Heart left ventricle (tissue), 13 donors: ENCODE data around the gene CUX1.
"Not testable (repeated sequence)": the region's sequence is repeated elsewhere in the genome, so short reads cannot be mapped to it uniquely, and the experiment has no call there.

Source experiments
- POLR2A ChIP-seq, 2 donors: fragments of 450-650 bp; IDR thresholded peaks; one replicate each; pipeline ENCODE4 v1.6.1; 2017; ENCODE audit warnings: antibody characterized with exemption in 2 of 2, mild to moderate bottlenecking in 2 of 2, moderate library complexity in 2 of 2
- TF ChIP-seq, protein P1 (sequence below), 12 donors: fragments of 200-600 bp; sonication (generic) in 4 of 12; IDR thresholded peaks; one replicate each; pipeline versions ENCODE4 v1.5.0 to v1.8.0; 2018 to 2022; ENCODE audit warnings: antibody characterized with exemption in 12 of 12, mild to moderate bottlenecking in 5 of 12
- donor health status: ischemic (EF 13 %, LVEDD 7.1; RV severe dilation, severe dysfunction).
- donor health status: DM: no; HTN: yes; CAD: no.
- donor health status: DM: no; HTN: no; CAD: no.
- donor health status: ischemic (EF 25% LVEDD 6.9; RV normal size, moderate dysfunction).
- donor health status: ischemic (EF 25% LVEDD 5.7; RV mildly dilated, moderate dysfunction).
- donor health status: ischemic (EF 35%, LVEDD 5.7; RV mildly dilated, moderate dysfunction).
- donor health status: nonischemic (EF 11% LVEDD 7.7; RV severe dilation, severe dysfunction).
- donor health status: DM: yes; HTN: yes; CAD: no.
- donor health status: PGD.
- donor health status: ischemic (EF 29% LVEDD 5.4; RV normal size, mild dysfunction).
- donor health status: nonischemic (EF 23%, LVEDD 6.1; RV moderate dilation, normal function).

DNA sequence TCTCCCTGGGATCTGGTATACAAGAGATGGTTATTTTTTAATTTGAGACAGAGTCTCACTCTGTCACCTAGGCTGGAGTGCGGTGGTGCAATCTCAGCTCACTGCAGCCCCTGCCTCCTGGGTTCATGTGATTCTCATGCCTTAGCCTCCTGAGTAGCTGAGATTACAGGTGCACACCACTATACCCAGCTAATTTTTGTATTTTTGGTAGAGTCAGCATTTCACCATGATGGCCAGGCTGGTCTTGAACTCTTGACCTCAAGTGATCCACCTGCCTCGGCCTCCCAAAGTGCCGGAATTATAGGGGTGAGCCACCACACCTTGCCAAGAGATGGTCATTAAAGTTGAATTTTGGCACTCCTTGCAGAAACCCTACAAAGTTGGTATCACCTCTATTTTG lies 71.1 kb downstream of the CUX1 start:
- TF ChIP-seq, protein P1, sequence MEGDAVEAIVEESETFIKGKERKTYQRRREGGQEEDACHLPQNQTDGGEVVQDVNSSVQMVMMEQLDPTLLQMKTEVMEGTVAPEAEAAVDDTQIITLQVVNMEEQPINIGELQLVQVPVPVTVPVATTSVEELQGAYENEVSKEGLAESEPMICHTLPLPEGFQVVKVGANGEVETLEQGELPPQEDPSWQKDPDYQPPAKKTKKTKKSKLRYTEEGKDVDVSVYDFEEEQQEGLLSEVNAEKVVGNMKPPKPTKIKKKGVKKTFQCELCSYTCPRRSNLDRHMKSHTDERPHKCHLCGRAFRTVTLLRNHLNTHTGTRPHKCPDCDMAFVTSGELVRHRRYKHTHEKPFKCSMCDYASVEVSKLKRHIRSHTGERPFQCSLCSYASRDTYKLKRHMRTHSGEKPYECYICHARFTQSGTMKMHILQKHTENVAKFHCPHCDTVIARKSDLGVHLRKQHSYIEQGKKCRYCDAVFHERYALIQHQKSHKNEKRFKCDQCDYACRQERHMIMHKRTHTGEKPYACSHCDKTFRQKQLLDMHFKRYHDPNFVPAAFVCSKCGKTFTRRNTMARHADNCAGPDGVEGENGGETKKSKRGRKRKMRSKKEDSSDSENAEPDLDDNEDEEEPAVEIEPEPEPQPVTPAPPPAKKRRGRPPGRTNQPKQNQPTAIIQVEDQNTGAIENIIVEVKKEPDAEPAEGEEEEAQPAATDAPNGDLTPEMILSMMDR (IDR thresholded peaks at IDR 0.05), result not testable (repeated sequence)
- not testable (repeated sequence) for TF ChIP-seq POLR2A (IDR thresholded peaks at IDR 0.05)
